Peyer's patch (tissue), 4 donors: ENCODE results near the gene KLC1. TPM values are rescaled to one million over a fixed set of nuclear protein-coding genes. Genes with fewer than 3 reads are reported as not detected.

Experiments used
- DNase-seq, 3 donors: peaks; one replicate each; pipeline ENCODE4 v3.0.0-alpha.2; 2017 to 2019
- H3K27ac ChIP-seq, 4 donors: fragments of 200-600 bp; sonication (generic); one replicate each; pipeline ENCODE4 v1.5.1; 2016 to 2019
- H3K27me3 ChIP-seq, 2 donors: fragments of 200-600 bp; sonication (generic); one replicate each; pipeline ENCODE4 v1.5.1; 2019
- H3K36me3 ChIP-seq, 3 donors: fragments of 200-600 bp; sonication (generic); one replicate each; pipeline ENCODE4 v1.5.1; 2016 to 2019
- H3K4me1 ChIP-seq, 4 donors: fragments of 200-600 bp; sonication (generic); one replicate each; pipeline ENCODE4 v1.5.1; 2016 to 2019
- H3K4me3 ChIP-seq, 4 donors: fragments of 200-600 bp; sonication (generic); 1 replicate in 3 of 4; 2 replicates in 1 of 4; pipeline ENCODE4 v1.5.1; 2016 to 2019; ENCODE audit warnings: mild to moderate bottlenecking in 1 of 4
- H3K9me3 ChIP-seq, 4 donors: fragments of 200-600 bp; sonication (generic); one replicate each; pipeline ENCODE4 v1.5.1; 2016 to 2019; ENCODE audit warnings: mild to moderate bottlenecking in 1 of 4
- POLR2A ChIP-seq, 2 donors: fragments of 450-650 bp; IDR thresholded peaks; one replicate each; pipeline ENCODE4 v1.5.1; 2017; ENCODE audit warnings: antibody characterized with exemption in 2 of 2, mild to moderate bottlenecking in 2 of 2, moderate library complexity in 2 of 2
- total RNA-seq, 4 donors: library from RNA; depleted of rRNA; stranded (reverse); fragments of >200 nt; gene quantifications; one replicate each; pipeline ENCODE4 v1.1.0, GENCODE V29; 2016
- TF ChIP-seq, protein P1 (sequence below), 6 experiments: fragments of 450-650 bp in 4 of 6; fragments of 200-600 bp in 2 of 6; sonication (generic) in 1 of 6; IDR thresholded peaks; one replicate each; pipeline ENCODE4 v1.5.1; 2017 to 2019; ENCODE audit warnings: antibody characterized with exemption in 6 of 6, mild to moderate bottlenecking in 3 of 6, moderate library complexity in 1 of 6

KLC1 gene
- total RNA-seq, 4 donors from 2014 or later: 125 to 361 (median 270) TPM

DNA sequence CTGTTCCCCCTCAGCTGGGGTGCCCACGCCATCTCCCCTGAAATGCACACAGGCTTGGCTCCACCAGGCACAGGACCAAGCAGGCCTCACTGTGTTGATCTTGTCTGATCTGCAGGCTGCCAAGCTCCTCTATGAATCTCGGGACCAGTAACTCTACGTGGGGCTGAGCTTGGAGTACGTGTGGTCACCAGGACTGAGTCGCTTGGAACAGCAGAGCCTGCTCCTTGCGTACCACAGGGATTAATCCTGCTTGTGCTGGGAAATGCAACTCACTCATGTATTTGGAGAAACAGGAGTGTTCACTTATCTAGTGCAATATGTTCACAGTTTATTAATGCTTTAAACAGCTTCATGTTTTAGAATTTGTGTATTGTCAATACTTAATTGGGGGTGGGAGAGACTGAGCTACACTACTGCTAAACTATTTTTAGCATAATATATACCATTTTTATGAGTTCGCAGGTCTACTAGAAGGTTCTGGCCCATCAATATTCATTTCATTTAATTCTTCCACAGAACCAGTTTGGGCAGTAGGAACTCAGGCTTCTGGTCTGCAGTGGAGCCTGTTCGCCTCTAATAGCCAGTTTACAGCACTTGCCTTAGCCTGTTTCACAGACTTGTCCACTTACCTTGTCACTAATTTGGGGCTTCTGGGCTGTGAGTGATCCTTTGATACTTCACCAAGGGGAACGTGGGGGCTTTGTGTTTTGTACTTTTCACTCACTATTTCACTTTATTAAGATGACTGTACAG, 104.0 kb downstream of the KLC1 start:
- H3K27me3 ChIP-seq: no peaks in the 10 kb centered on the region
- TF ChIP-seq, protein P1, sequence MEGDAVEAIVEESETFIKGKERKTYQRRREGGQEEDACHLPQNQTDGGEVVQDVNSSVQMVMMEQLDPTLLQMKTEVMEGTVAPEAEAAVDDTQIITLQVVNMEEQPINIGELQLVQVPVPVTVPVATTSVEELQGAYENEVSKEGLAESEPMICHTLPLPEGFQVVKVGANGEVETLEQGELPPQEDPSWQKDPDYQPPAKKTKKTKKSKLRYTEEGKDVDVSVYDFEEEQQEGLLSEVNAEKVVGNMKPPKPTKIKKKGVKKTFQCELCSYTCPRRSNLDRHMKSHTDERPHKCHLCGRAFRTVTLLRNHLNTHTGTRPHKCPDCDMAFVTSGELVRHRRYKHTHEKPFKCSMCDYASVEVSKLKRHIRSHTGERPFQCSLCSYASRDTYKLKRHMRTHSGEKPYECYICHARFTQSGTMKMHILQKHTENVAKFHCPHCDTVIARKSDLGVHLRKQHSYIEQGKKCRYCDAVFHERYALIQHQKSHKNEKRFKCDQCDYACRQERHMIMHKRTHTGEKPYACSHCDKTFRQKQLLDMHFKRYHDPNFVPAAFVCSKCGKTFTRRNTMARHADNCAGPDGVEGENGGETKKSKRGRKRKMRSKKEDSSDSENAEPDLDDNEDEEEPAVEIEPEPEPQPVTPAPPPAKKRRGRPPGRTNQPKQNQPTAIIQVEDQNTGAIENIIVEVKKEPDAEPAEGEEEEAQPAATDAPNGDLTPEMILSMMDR (IDR thresholded peaks at IDR 0.05): no peak
- TF ChIP-seq POLR2A (IDR thresholded peaks at IDR 0.05): no peak
- peaks cover 0 to 80% (median 0%) of the 10 kb centered on the region in 3 donors for H3K36me3 ChIP-seq
- H3K4me3 ChIP-seq: no peak overlapping the region
- no peak for DNase-seq
- H3K27ac ChIP-seq: no peak overlapping the region
- no peaks in the 10 kb centered on the region for H3K9me3 ChIP-seq
- peaks cover 0 to 3% (median 0%) of the 10 kb centered on the region in 4 donors for H3K4me1 ChIP-seq

DNA sequence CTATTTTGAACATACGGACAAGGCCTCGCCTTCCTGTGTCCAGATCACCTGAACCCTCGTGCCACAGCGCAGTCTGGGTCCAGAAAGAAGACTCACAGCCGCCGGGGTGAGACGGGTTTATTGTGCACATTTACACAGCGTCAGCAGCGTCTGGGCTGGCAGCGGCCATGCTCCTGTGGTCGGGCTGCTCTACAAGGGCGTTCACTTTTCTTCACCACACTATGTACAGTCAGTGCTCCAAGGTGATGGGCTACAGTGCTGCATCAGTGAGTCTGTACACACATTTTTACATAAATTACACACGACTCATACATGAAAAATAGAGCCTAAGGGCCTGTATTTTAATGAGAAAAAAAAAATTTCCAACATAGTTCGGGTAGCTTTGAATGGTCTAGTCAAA, 104.6 kb downstream of the KLC1 start:
- DNase-seq: peak in 1 of 3 donors; percentile 38
- no peak for TF ChIP-seq POLR2A (IDR thresholded peaks at IDR 0.05)
- TF ChIP-seq, protein P1 (IDR thresholded peaks at IDR 0.05): no peak
- Histone ChIP-seq H3K4me1 (no peaks in the 10 kb centered on the region), H3K36me3 (peaks cover 0 to 83% (median 0%) of the 10 kb centered on the region in 3 donors), H3K27ac (no peak overlapping the region), H3K27me3 (no peaks in the 10 kb centered on the region), H3K4me3 (no peak overlapping the region), H3K9me3 (no peaks in the 10 kb centered on the region)

DNA sequence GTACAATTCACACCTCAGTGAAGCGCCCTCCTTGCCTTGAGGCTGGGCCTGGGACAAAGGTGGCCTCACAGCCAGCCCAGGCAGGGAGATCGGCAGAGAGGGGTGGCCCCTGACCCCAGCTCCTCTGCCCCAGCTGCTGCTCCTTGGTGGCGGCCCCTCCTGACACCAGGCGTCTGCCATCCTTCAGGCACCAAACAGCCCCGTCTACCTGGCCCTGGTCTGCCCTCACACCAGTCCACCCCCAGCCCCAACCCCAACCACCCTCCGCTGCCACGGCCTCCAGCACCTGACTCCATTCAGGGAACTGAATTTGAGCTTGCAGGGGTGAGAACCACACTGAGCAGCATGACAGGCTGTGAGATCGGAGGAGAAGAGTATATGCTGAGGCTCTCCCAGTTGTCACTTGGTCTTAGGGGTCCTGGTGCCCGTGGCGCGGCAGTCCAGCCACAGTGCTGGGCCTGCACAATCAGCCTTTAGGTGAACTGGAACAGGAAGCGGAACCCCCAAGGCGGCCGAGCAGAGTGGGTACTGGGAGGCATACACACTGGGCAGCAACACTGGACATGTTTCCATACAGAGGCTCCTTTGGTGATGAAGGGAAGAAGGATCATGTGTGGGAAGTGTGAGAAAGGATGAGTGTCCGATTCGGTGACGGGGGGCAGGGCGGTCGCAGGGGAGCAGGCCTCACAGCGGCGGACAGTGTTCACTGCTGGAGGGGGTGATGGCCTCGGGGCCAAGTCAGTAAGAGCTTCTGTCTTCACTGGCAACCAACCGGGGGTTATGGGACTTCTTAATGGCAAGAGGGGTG, 105.3 kb downstream of the KLC1 start:
- no peaks in the 10 kb centered on the region for H3K27me3 ChIP-seq
- no peak for TF ChIP-seq POLR2A (IDR thresholded peaks at IDR 0.05)
- TF ChIP-seq, protein P1 (IDR thresholded peaks at IDR 0.05): no peak
- H3K4me1 ChIP-seq: no peaks in the 10 kb centered on the region
- peak in 1 of 3 donors; percentile 35 for DNase-seq
- no peak overlapping the region for H3K27ac ChIP-seq
- H3K4me3 ChIP-seq: no peak overlapping the region
- H3K36me3 ChIP-seq: peaks cover 0 to 83% (median 0%) of the 10 kb centered on the region in 3 donors
- H3K9me3 ChIP-seq: no peaks in the 10 kb centered on the region

DNA sequence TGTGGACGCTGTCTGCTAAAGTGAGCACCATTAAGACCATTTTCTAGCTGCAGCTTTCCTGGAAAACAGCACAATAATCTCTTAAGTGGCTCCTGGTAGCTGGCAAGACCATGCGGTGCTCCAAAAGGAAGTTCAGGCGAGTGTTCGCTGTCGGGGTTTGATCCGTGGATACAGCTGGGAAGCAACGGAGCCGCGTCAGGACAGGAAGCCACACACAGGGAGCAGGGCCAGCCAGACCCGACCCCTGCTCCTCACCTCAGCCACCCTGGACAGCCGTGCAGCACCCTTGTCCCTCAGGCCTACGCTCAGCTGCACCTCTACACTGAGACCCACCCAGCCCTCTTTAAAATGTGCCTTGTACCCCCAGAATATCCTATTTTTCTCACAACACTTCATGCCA, 106.0 kb downstream of the KLC1 start:
- no peak overlapping the region for H3K27ac ChIP-seq

DNA sequence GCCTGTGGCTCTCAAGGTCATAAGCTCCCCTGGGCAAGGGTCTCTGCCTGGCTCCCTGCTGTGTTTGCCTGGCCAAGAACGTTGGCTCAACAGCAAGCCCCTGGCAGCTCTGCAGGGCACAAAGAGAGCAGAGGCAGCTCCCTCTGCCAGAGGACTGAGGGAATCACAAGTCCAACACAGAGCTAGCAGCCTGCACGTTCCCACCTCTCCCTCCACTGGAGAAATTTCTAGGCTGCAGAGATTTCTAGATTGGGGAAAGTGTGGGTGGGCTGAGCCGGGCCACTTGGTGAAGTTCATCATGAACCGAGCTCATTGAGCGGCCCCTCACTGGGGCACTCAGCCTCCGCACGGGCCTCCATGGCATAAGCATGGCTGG, 106.4 kb downstream of the KLC1 start:
- Histone ChIP-seq H3K9me3 (no peaks in the 10 kb centered on the region), H3K27ac (peak overlapping the region in 1 of 4 donors; percentile 66), H3K4me1 (no peaks in the 10 kb centered on the region), H3K4me3 (no peak overlapping the region), H3K36me3 (peaks cover 0 to 83% (median 0%) of the 10 kb centered on the region in 3 donors), H3K27me3 (no peaks in the 10 kb centered on the region)
- TF ChIP-seq, protein P1 (IDR thresholded peaks at IDR 0.05): no peak
- no peak for TF ChIP-seq POLR2A (IDR thresholded peaks at IDR 0.05)
- DNase-seq: peak in 1 of 3 donors; percentile 39

More for the DNA sequence above, 106.0 kb downstream of the KLC1 start:
- TF ChIP-seq, protein P1 (IDR thresholded peaks at IDR 0.05): no peak
- no peak for TF ChIP-seq POLR2A (IDR thresholded peaks at IDR 0.05)
- Histone ChIP-seq H3K4me3 (no peak overlapping the region), H3K4me1 (no peaks in the 10 kb centered on the region), H3K27me3 (no peaks in the 10 kb centered on the region), H3K36me3 (peaks cover 0 to 83% (median 0%) of the 10 kb centered on the region in 3 donors), H3K9me3 (no peaks in the 10 kb centered on the region)
- peak in 1 of 3 donors; percentile 39 for DNase-seq
